ENCODE results near the gene SAMD7. TPM values are rescaled to one million over a fixed set of nuclear protein-coding genes. Genes with fewer than 3 reads are reported as not detected.
A peak's percentile ranks its signal among the peaks of the same experiment; 100 is the strongest.

The SAMD7 gene
- total RNA-seq, 1 donor from 2014 or later = not detected

- no peak for DNase-seq (ENCODE audit: low spot score)
Measured at GRCh38 chr3:169913323-169913722, 2.0 kb downstream of the SAMD7 start.

- no peak for DNase-seq (ENCODE audit: low spot score)
Measured at GRCh38 chr3:169914321-169914720, 2.9 kb downstream of the SAMD7 start.

GRCh38 chr3:169923189-169923588 lies 11.8 kb downstream of the SAMD7 start:
- DNase-seq (ENCODE audit: low spot score) = peak; percentile 48

- DNase-seq (ENCODE audit: low spot score) = no peak
Measured at GRCh38 chr3:169923831-169924230, 12.5 kb downstream of the SAMD7 start.

GRCh38 chr3:169929830-169930519 lies 18.6 kb downstream of the SAMD7 start:
- DNase-seq (ENCODE audit: low spot score) = no peak

- no peak for DNase-seq (ENCODE audit: low spot score)
Measured at GRCh38 chr3:169930843-169931242, 19.5 kb downstream of the SAMD7 start.

- no peak for DNase-seq (ENCODE audit: low spot score)
Measured at GRCh38 chr3:169931747-169932520, 20.6 kb downstream of the SAMD7 start.

- no peak for DNase-seq (ENCODE audit: low spot score)
Measured at GRCh38 chr3:169939320-169939719, 27.9 kb downstream of the SAMD7 start.

- no peak for DNase-seq (ENCODE audit: low spot score)
Measured at GRCh38 chr3:169939751-169940150, 28.4 kb downstream of the SAMD7 start.

- no peak for DNase-seq (ENCODE audit: low spot score)
Measured at GRCh38 chr3:169940470-169941181, 29.3 kb downstream of the SAMD7 start.

GRCh38 chr3:169945313-169945712 lies 33.9 kb downstream of the SAMD7 start:
- DNase-seq (ENCODE audit: low spot score) = peak; percentile 51

- no peak for DNase-seq (ENCODE audit: low spot score)
Measured at GRCh38 chr3:169946336-169946735, 35.0 kb downstream of the SAMD7 start.

- DNase-seq (ENCODE audit: low spot score) = no peak
Measured at GRCh38 chr3:169948559-169949448, 37.4 kb downstream of the SAMD7 start.

GRCh38 chr3:169952045-169952444 lies 40.7 kb downstream of the SAMD7 start:
- no peak for DNase-seq (ENCODE audit: low spot score)

GRCh38 chr3:169953462-169954141 lies 42.2 kb downstream of the SAMD7 start:
- no peak for DNase-seq (ENCODE audit: low spot score)

GRCh38 chr3:169954142-169954756 lies 42.9 kb downstream of the SAMD7 start:
- DNase-seq (ENCODE audit: low spot score) = no peak

GRCh38 chr3:169955406-169955805 lies 44.0 kb downstream of the SAMD7 start:
- no peak for DNase-seq (ENCODE audit: low spot score)

GRCh38 chr3:169964176-169964575 lies 52.8 kb downstream of the SAMD7 start:
- DNase-seq (ENCODE audit: low spot score) = no peak

GRCh38 chr3:169965562-169966427 lies 54.4 kb downstream of the SAMD7 start:
- DNase-seq (ENCODE audit: low spot score) = no peak
